Common myeloid progenitor, CD34-positive (primary cell): Measurements from ENCODE around the gene THEMIS.
"Not testable (repeated sequence)": the region's sequence is repeated elsewhere in the genome, so short reads cannot be mapped to it uniquely, and the experiment has no call there.

Experiments used
- CTCF ChIA-PET: fragments of 350-600 bp; sonication (Branson Sonifier 250); formaldehyde crosslinking; loops from one replicate; lab custom pipeline; 2021; ENCODE audit warnings: antibody characterized with exemption; lab: Charles Lee
- POLR2A ChIA-PET: fragments of 350-600 bp; sonication (Branson Sonifier 250); formaldehyde crosslinking; loops from one replicate; lab custom pipeline; 2021; ENCODE audit warnings: antibody characterized with exemption; lab: Charles Lee
- DNase-seq, 3 donors: peaks; one replicate each; pipeline versions ENCODE4 v3.0.0 to v3.0.0-alpha.2; 2013
- H3K27ac ChIP-seq, 2 experiments: 1 replicate in 1 of 2; 2 replicates in 1 of 2; pipeline ENCODE4 v1.7.0; 2013; ENCODE audit warnings: inconsistent platforms in 2 of 2, low read length in 2 of 2, mild to moderate bottlenecking in 2 of 2, low read depth in 1 of 2, moderate library complexity in 1 of 2; ENCODE audit not compliant: severe bottlenecking in 2 of 2, insufficient read depth in 1 of 2, poor library complexity in 1 of 2
- H3K27me3 ChIP-seq, 5 experiments: replicated peaks in 2 of 5; 1 replicate in 3 of 5; 2 replicates in 2 of 5; pipeline versions ENCODE4 v1.6.1 to v1.7.0; 2013; ENCODE audit warnings: low read length in 4 of 5, mild to moderate bottlenecking in 2 of 5, moderate library complexity in 2 of 5, inconsistent platforms in 1 of 5; ENCODE audit not compliant: insufficient read depth in 5 of 5, control insufficient read depth in 4 of 5
- H3K36me3 ChIP-seq, 4 experiments: 1 replicate in 2 of 4; 2 replicates in 2 of 4; pipeline versions ENCODE4 v1.6.1 to v1.7.0; 2013; ENCODE audit warnings: low read length in 3 of 4, control low read depth in 1 of 4, mild to moderate bottlenecking in 1 of 4; ENCODE audit not compliant: control insufficient read depth in 4 of 4, insufficient read depth in 4 of 4
- H3K4me1 ChIP-seq, 4 experiments: 1 replicate in 3 of 4; 2 replicates in 1 of 4; pipeline versions ENCODE4 v1.6.1 to v1.7.1; 2013; ENCODE audit warnings: low read length in 3 of 4, mild to moderate bottlenecking in 3 of 4, control low read depth in 1 of 4, inconsistent platforms in 1 of 4, moderate library complexity in 1 of 4; ENCODE audit not compliant: control insufficient read depth in 4 of 4, insufficient read depth in 4 of 4; ENCODE audit errors: control extremely low read depth in 1 of 4
- H3K4me3 ChIP-seq, 7 experiments: 1 replicate in 4 of 7; 2 replicates in 3 of 7; pipeline versions ENCODE4 v1.5.1 to v1.7.0; 2013; ENCODE audit warnings: mild to moderate bottlenecking in 7 of 7, low read length in 6 of 7, moderate library complexity in 6 of 7, inconsistent platforms in 2 of 7, low read depth in 2 of 7, control low read depth in 1 of 7; ENCODE audit not compliant: insufficient read depth in 4 of 7, control insufficient read depth in 1 of 7; ENCODE audit errors: extremely low read depth in 1 of 7
- H3K9me3 ChIP-seq, 5 experiments: 1 replicate in 4 of 5; 2 replicates in 1 of 5; pipeline versions ENCODE4 v1.6.1 to v1.7.1; 2013; ENCODE audit warnings: low read length in 4 of 5, mild to moderate bottlenecking in 2 of 5, inconsistent platforms in 1 of 5, low read depth in 1 of 5, moderate library complexity in 1 of 5; ENCODE audit not compliant: control insufficient read depth in 4 of 5, insufficient read depth in 2 of 5; ENCODE audit errors: control extremely low read depth in 1 of 5
- WGBS: methylation state at CpG from one replicate; pipeline ENCODE4 v1.1.5; 2013; ENCODE audit not compliant: insufficient coverage; 5-methylcytosine and 5-hydroxymethylcytosine counted together

The THEMIS gene

GRCh38 chr6:127894051-127894450 is 6.8 kb downstream of the THEMIS start:
- WGBS: no CpG with 5 or more reads among the region's 1 CpG
- H3K4me1 ChIP-seq: peaks cover 0 to 14% (median 0%) of the 10 kb centered on the region in 4 experiments
- H3K27ac ChIP-seq: no peak overlapping the region
- no peak for DNase-seq
- H3K9me3 ChIP-seq: no peaks in the 10 kb centered on the region
- no peaks in the 10 kb centered on the region for H3K36me3 ChIP-seq
- POLR2A ChIA-PET: interaction anchor here (0.6 kb wide), 1 partner anchor 35 kb away, joined by 3 read pairs; no protein-coding TSS in a partner anchor
- CTCF ChIA-PET: no interaction called here
- H3K4me3 ChIP-seq: no peak overlapping the region
- H3K27me3 ChIP-seq: no peaks in the 10 kb centered on the region

- 97% methylated on average over 6 of the region's 6 CpGs for WGBS
- Histone ChIP-seq H3K27me3 (no peaks in the 10 kb centered on the region), H3K36me3 (no peaks in the 10 kb centered on the region), H3K4me1 (peaks cover 0 to 14% (median 0%) of the 10 kb centered on the region in 4 experiments), H3K27ac (no peak overlapping the region), H3K9me3 (no peaks in the 10 kb centered on the region), H3K4me3 (no peak overlapping the region)
- ChIA-PET CTCF (no interaction called here), POLR2A (no interaction called here)
- DNase-seq: no peak
These were observed 7.3 kb downstream of the THEMIS start for GRCh38 chr6:127893541-127893940.

- Histone ChIP-seq H3K27me3 (no peaks in the 10 kb centered on the region), H3K36me3 (no peaks in the 10 kb centered on the region), H3K4me3 (no peak overlapping the region), H3K9me3 (no peaks in the 10 kb centered on the region), H3K4me1 (peaks cover 0 to 14% (median 0%) of the 10 kb centered on the region in 4 experiments), H3K27ac (no peak overlapping the region)
- no peak for DNase-seq
- CTCF ChIA-PET: no interaction called here
- WGBS: 100% methylated on average over 3 of the region's 3 CpGs
- POLR2A ChIA-PET: no interaction called here
These were observed 9.0 kb downstream of the THEMIS start for GRCh38 chr6:127891731-127892326.

GRCh38 chr6:127886603-127887002 is 14.3 kb downstream of the THEMIS start:
- no peaks in the 10 kb centered on the region for H3K4me1 ChIP-seq
- no peak overlapping the region for H3K4me3 ChIP-seq
- no peak overlapping the region for H3K27ac ChIP-seq
- H3K9me3 ChIP-seq: no peaks in the 10 kb centered on the region
- WGBS: 96% methylated on average over 2 of the region's 3 CpGs
- H3K27me3 ChIP-seq: no peaks in the 10 kb centered on the region
- ChIA-PET POLR2A (no interaction called here), CTCF (no interaction called here)
- no peak for DNase-seq
- no peaks in the 10 kb centered on the region for H3K36me3 ChIP-seq

- no peak for DNase-seq
- ChIA-PET CTCF (no interaction called here), POLR2A (no interaction called here)
- Histone ChIP-seq H3K4me3 (no peak overlapping the region), H3K27me3 (no peaks in the 10 kb centered on the region), H3K9me3 (no peaks in the 10 kb centered on the region), H3K4me1 (peaks cover 0 to 17% (median 5%) of the 10 kb centered on the region in 4 experiments), H3K36me3 (no peaks in the 10 kb centered on the region), H3K27ac (no peak overlapping the region)
These were observed 16.7 kb downstream of the THEMIS start for GRCh38 chr6:127884134-127884533.

- H3K27me3 ChIP-seq, H3K9me3 ChIP-seq, H3K36me3 ChIP-seq, H3K4me3 ChIP-seq, POLR2A ChIA-PET, DNase-seq, H3K27ac ChIP-seq: not testable (repeated sequence)
- peaks cover 0 to 24% (median 5%) of the 10 kb centered on the region in 4 experiments for H3K4me1 ChIP-seq
- CTCF ChIA-PET: interaction anchor here (0.6 to 0.7 kb wide), 3 partner anchors 897 to 1569 kb away, joined by 3 read pairs; no protein-coding TSS in a partner anchor
These were observed 18.9 kb downstream of the THEMIS start for GRCh38 chr6:127881949-127882348.

GRCh38 chr6:127880429-127880828 is 20.4 kb downstream of the THEMIS start:
- peak; percentile 20 to 77 (median 61) for DNase-seq
- no peaks in the 10 kb centered on the region for H3K27me3 ChIP-seq
- ChIA-PET CTCF (no interaction called here), POLR2A (interaction anchor here (0.6 kb wide), 1 partner anchor 180 kb away, joined by 5 read pairs; no protein-coding TSS in a partner anchor)
- H3K27ac ChIP-seq: no peak overlapping the region
- peaks cover 0 to 24% (median 5%) of the 10 kb centered on the region in 4 experiments for H3K4me1 ChIP-seq
- no peaks in the 10 kb centered on the region for H3K9me3 ChIP-seq
- no peaks in the 10 kb centered on the region for H3K36me3 ChIP-seq
- H3K4me3 ChIP-seq: no peak overlapping the region
